Measurements from ENCODE around the gene PNRC1. TPM values are rescaled to one million over a fixed set of nuclear protein-coding genes. Genes with fewer than 3 reads are reported as not detected.

Gene PNRC1
- total RNA-seq, 1 experiment from 2014 or later: 9.3 TPM

DNA sequence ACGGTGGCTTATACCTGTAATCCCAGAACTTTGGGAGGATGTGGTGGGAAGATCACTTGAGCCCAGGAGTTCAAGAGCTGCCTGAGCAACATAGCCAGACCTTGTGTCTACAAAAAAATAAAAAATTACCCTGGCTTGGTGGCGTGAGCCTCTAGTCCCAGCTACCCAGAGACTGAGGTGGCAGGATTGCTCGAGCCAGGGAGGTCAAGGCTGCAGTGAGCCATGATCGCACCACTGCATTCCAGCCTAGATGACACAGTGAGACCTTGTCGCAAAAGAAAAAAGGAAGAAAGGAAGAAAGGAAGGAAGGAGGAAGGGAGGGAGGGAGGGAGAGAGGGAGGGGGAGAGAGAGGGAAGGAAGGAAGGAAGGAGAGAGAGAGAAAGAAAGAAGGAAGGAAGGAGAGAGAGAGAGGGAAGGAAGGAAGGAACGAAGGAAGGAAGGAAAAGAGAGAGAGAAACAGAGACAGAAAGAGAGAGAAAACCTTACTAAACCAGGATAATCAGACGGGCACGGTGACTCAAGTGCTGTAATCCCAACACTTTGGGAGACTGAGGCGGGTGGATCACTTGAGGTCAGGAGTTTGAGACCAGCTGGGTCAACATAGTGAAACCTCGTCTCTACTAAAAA is 10.9 kb upstream of the PNRC1 start:
- H3K4me2 ChIP-seq (ENCODE audit: low read length): no peak overlapping the region
- intact Hi-C loops (cut with micrococcal nuclease): no loop called here
- no peaks in the 10 kb centered on the region for H3F3A ChIP-seq (ENCODE audit: low read length, unreplicated experiment)
- H3K9me2 ChIP-seq (replicated peaks; ENCODE audit: low read length): no peaks in the 10 kb centered on the region
- no peak overlapping the region for H3K4me3 ChIP-seq (ENCODE audit: low read length)
- no peak for ATAC-seq
- CTCF ChIA-PET: no interaction called here
- H4K20me1 ChIP-seq (ENCODE audit: low read length): no peaks in the 10 kb centered on the region
- H3K36me3 ChIP-seq (ENCODE audit: low read depth, low read length): no peaks in the 10 kb centered on the region
- H3K27ac ChIP-seq (ENCODE audit: low read length): no peak overlapping the region
- no peak overlapping the region for H2AFZ ChIP-seq (ENCODE audit: low read length)
- no TSS peak for BruUV-seq (replicated peaks)
- H3K4me1 ChIP-seq (ENCODE audit: insufficient read depth, low read length): peaks cover 15% of the 10 kb centered on the region
- DNase-seq: peak; percentile 19
- no peaks in the 10 kb centered on the region for H3K9me3 ChIP-seq (ENCODE audit: low read length)
- H3K9ac ChIP-seq (ENCODE audit: low read length): no peak overlapping the region
- POLR2A ChIA-PET (ENCODE audit: unreplicated experiment): interaction anchor here (1.0 kb wide), 1 partner anchor 11 kb away, joined by 5 read pairs; the partner anchor contains the start of gene PNRC1
- H3K27me3 ChIP-seq (ENCODE audit: low read length): no peaks in the 10 kb centered on the region
- no peaks in the 10 kb centered on the region for H3K79me2 ChIP-seq (ENCODE audit: low read length)
- no peak for TF ChIP-seq EZH2 (IDR thresholded peaks at IDR 0.05; ENCODE audit: low read length, unreplicated experiment)
- TF ChIP-seq EZH2phosphoT487 (IDR thresholded peaks at IDR 0.05; ENCODE audit: borderline replicate concordance, low read length): no peak
- TF ChIP-seq, protein P1, sequence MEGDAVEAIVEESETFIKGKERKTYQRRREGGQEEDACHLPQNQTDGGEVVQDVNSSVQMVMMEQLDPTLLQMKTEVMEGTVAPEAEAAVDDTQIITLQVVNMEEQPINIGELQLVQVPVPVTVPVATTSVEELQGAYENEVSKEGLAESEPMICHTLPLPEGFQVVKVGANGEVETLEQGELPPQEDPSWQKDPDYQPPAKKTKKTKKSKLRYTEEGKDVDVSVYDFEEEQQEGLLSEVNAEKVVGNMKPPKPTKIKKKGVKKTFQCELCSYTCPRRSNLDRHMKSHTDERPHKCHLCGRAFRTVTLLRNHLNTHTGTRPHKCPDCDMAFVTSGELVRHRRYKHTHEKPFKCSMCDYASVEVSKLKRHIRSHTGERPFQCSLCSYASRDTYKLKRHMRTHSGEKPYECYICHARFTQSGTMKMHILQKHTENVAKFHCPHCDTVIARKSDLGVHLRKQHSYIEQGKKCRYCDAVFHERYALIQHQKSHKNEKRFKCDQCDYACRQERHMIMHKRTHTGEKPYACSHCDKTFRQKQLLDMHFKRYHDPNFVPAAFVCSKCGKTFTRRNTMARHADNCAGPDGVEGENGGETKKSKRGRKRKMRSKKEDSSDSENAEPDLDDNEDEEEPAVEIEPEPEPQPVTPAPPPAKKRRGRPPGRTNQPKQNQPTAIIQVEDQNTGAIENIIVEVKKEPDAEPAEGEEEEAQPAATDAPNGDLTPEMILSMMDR (conservative IDR thresholded peaks at IDR 0.05; ENCODE audit: low read depth, low read length): no peak

- TF ChIP-seq, protein P1 (conservative IDR thresholded peaks at IDR 0.05; ENCODE audit: low read depth, low read length): no peak
- no peak for TF ChIP-seq EZH2phosphoT487 (IDR thresholded peaks at IDR 0.05; ENCODE audit: borderline replicate concordance, low read length)
- TF ChIP-seq EZH2 (IDR thresholded peaks at IDR 0.05; ENCODE audit: low read length, unreplicated experiment): no peak
- no peaks in the 10 kb centered on the region for H3K9me2 ChIP-seq (replicated peaks; ENCODE audit: low read length)
- H3K36me3 ChIP-seq (ENCODE audit: low read depth, low read length): no peaks in the 10 kb centered on the region
- POLR2A ChIA-PET (ENCODE audit: unreplicated experiment): no interaction called here
- intact Hi-C loops (cut with micrococcal nuclease): no loop called here
- no peaks in the 10 kb centered on the region for H3F3A ChIP-seq (ENCODE audit: low read length, unreplicated experiment)
- no peak overlapping the region for H3K4me3 ChIP-seq (ENCODE audit: low read length)
- no peaks in the 10 kb centered on the region for H4K20me1 ChIP-seq (ENCODE audit: low read length)
- H3K27me3 ChIP-seq (ENCODE audit: low read length): no peaks in the 10 kb centered on the region
- BruUV-seq (replicated peaks): no TSS peak
- H3K9ac ChIP-seq (ENCODE audit: low read length): no peak overlapping the region
- H3K4me1 ChIP-seq (ENCODE audit: insufficient read depth, low read length): peaks cover 15% of the 10 kb centered on the region
- no peak for DNase-seq
- H3K9me3 ChIP-seq (ENCODE audit: low read length): no peaks in the 10 kb centered on the region
- no peak overlapping the region for H3K4me2 ChIP-seq (ENCODE audit: low read length)
- ATAC-seq: no peak
- no peaks in the 10 kb centered on the region for H3K79me2 ChIP-seq (ENCODE audit: low read length)
- H3K27ac ChIP-seq (ENCODE audit: low read length): no peak overlapping the region
- CTCF ChIA-PET: no interaction called here
- H2AFZ ChIP-seq (ENCODE audit: low read length): no peak overlapping the region
These were observed 9.5 kb upstream of the PNRC1 start for GRCh38 chr6:89071036-89071435.

- intact Hi-C loops (cut with micrococcal nuclease): no loop called here
- ChIA-PET CTCF (no interaction called here), POLR2A (ENCODE audit: unreplicated experiment) (no interaction called here)
- no peaks in the 10 kb centered on the region for H3K79me2 ChIP-seq (ENCODE audit: low read length)
- no peaks in the 10 kb centered on the region for H4K20me1 ChIP-seq (ENCODE audit: low read length)
- TF ChIP-seq, protein P1 (conservative IDR thresholded peaks at IDR 0.05; ENCODE audit: low read depth, low read length): no peak
- TF ChIP-seq EZH2 (IDR thresholded peaks at IDR 0.05; ENCODE audit: low read length, unreplicated experiment): no peak
- no peak for TF ChIP-seq EZH2phosphoT487 (IDR thresholded peaks at IDR 0.05; ENCODE audit: borderline replicate concordance, low read length)
- no peaks in the 10 kb centered on the region for H3K27me3 ChIP-seq (ENCODE audit: low read length)
- no peak overlapping the region for H3K4me3 ChIP-seq (ENCODE audit: low read length)
- no peaks in the 10 kb centered on the region for H3K9me3 ChIP-seq (ENCODE audit: low read length)
- BruUV-seq (replicated peaks): no TSS peak
- H3K36me3 ChIP-seq (ENCODE audit: low read depth, low read length): no peaks in the 10 kb centered on the region
- H3F3A ChIP-seq (ENCODE audit: low read length, unreplicated experiment): no peaks in the 10 kb centered on the region
- DNase-seq (no peak), ATAC-seq (no peak)
- H3K9ac ChIP-seq (ENCODE audit: low read length): no peak overlapping the region
- no peak overlapping the region for H3K27ac ChIP-seq (ENCODE audit: low read length)
- H3K4me2 ChIP-seq (ENCODE audit: low read length): no peak overlapping the region
- H3K4me1 ChIP-seq (ENCODE audit: insufficient read depth, low read length): peaks cover 5% of the 10 kb centered on the region; the same call in 1 of the 2 replicates
- H3K9me2 ChIP-seq (replicated peaks; ENCODE audit: low read length): no peaks in the 10 kb centered on the region
- no peak overlapping the region for H2AFZ ChIP-seq (ENCODE audit: low read length)
These were observed 7.4 kb upstream of the PNRC1 start for GRCh38 chr6:89073014-89073620.

Measured in PC-3 (cell line).